GM21423 (cell line): Measurements from ENCODE around the gene AGAP4.
"Not testable (repeated sequence)": the region's sequence is repeated elsewhere in the genome, so short reads cannot be mapped to it uniquely, and the experiment has no call there.

ENCODE experiments used
- ATAC-seq: cut with Tn5 transposase; IDR thresholded peaks from one replicate; pipeline ENCODE4 v1.9.1; 2021; ENCODE audit warnings: mild to moderate bottlenecking, moderate library complexity; ENCODE audit not compliant: unreplicated experiment

Gene AGAP4

DNA sequence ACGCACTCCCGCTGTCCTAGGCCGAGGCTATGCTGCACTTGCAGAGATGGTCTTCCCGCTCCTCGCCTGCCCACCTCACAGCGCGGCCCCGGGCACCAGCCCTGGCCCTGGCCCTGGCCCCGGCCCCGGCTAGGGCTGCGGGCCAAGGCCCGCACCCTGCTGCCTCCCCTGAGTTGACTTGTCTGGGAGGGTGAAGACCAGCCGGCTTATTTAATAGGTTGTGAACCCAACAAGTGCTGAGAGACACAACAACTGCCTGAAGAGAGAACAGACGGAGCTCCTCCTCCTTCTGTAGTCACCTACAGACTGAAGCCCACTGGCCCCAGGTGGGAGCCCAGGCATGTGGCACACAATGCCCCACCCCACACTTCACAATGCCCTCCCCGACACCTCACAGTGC is at the start of gene AGAP4:
Gene AGAP4, minus strand, starts transcription at position 101 of the 400 bp plus-strand sequence. CDS start 153 bp downstream, outside the sequence.
- not testable (repeated sequence) for ATAC-seq

DNA sequence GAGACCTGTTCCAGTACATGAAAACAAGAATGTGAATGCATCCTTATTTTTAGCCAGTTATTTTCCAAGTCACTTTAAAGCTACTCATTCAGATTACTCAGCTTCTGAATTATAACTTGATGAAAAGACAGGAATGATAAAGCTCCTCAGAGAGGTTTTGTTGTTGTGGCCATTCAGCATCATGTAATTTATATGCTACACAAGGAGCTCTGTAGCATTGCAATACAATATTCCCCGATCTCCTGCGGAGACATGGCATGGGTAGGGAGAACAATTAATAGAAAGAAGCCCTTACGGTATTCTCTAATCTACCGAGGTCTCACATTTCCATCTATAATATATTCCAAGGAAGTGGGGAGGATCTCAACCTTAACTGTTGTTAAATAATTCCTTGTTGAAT is 43.4 kb upstream of the AGAP4 start:
- not testable (repeated sequence) for ATAC-seq

DNA sequence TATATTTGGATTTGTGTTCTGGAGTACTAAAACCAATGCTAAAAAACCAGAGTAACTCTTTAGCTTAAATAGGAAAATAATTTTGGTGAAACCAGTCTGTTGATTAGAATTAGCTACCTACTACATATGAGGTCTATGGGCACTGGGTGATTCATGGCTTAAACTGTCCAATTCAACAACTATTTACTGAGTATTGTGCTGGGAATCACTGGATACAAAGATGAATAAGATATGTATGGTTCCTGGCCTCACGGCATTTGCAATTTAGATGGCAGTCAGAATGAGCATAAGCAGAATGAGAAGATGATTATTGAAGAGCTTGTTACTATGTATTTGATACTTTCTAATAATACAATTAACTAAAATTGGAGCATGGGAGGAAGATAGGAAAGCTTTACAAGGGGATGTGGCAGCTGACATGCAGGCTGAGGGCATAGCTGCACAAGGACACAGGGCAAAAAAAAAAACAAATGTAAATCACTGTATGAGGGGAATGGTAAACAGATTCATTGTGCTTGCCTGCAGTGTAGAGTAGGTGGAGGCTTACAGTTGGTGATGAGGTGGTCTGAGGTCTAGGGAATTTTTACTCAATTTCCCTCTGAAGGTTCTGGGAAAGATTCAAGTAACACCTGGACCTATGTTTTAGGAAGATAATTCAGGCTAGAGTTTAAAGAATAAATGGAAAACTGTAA is 42.4 kb upstream of the AGAP4 start:
- ATAC-seq, result not testable (repeated sequence)

GRCh38 chr10:45882880-45883279 is 35.6 kb upstream of the AGAP4 start:
- not testable (repeated sequence) for ATAC-seq

- not testable (repeated sequence) for ATAC-seq
Observed at GRCh38 chr10:45865404-45865803, 18.1 kb upstream of the AGAP4 start.

- not testable (repeated sequence) for ATAC-seq
Observed at GRCh38 chr10:45864264-45864663, 17.0 kb upstream of the AGAP4 start.

DNA sequence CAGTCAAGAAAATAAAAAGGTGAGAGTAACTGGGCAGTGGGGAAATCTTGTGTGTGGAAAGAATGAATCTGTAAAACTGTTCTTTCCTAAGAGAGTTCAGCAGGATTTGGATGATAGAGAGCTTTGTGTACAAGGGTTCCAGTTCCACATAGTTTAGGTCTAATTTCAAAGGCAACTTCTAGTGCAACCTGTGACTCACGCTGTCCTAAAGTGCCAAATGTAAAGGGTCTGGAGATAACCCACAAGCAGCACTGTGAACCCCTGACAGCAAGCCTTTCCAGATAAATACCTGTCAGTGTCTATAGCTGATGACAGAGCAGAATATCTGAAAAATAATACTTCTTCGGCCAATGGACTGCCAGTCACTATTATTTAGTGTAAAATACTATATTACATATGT is 16.3 kb upstream of the AGAP4 start:
- ATAC-seq, result not testable (repeated sequence)

GRCh38 chr10:45857931-45858330 is 10.6 kb upstream of the AGAP4 start:
- ATAC-seq, result not testable (repeated sequence)

- not testable (repeated sequence) for ATAC-seq
Observed at GRCh38 chr10:45848467-45848866, 1.2 kb upstream of the AGAP4 start.

DNA sequence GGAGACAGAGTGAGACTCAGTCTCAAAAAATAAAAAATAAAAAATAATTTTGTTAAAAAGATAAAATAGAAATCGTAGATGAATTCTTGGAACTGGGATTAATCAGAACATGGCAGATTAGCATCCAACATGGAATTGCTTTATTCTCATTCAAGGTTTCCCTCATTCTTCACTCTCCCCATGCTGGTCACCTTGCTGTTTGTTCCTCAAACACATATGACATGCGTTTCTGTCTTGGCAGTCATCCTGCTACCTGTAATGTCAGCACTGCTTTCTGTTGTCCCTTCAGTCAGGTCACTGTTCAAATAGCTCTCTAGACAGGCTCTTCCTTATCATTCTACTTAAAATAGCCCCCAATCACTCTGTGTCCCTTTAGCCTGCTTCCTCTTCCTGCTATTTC is 24.4 kb downstream of the AGAP4 start:
- ATAC-seq, result not testable (repeated sequence)

GRCh38 chr10:45820107-45820830 is 27.0 kb downstream of the AGAP4 start:
- not testable (repeated sequence) for ATAC-seq

GRCh38 chr10:45819552-45819951 is 27.7 kb downstream of the AGAP4 start:
- ATAC-seq, result no peak

DNA sequence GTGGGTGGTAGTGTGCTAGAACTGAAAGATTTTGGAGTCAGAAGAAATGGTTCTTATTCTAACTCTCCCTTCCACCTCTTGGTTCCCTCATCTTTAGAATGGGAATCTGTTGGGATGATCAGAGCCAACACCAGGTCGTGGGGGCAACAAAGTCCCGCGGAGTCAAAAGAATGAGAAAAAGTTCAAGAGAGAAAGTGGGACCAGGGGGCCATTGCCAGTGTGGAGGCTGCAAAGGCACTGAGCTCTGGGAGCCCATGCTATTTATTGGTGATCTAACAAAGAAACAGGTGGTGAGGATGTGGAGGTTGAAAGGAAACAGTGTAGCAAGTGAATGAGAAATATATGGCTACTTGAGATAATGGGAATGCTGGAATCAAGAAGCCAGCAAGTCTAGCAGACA is 29.4 kb downstream of the AGAP4 start:
- ATAC-seq, result no peak

DNA sequence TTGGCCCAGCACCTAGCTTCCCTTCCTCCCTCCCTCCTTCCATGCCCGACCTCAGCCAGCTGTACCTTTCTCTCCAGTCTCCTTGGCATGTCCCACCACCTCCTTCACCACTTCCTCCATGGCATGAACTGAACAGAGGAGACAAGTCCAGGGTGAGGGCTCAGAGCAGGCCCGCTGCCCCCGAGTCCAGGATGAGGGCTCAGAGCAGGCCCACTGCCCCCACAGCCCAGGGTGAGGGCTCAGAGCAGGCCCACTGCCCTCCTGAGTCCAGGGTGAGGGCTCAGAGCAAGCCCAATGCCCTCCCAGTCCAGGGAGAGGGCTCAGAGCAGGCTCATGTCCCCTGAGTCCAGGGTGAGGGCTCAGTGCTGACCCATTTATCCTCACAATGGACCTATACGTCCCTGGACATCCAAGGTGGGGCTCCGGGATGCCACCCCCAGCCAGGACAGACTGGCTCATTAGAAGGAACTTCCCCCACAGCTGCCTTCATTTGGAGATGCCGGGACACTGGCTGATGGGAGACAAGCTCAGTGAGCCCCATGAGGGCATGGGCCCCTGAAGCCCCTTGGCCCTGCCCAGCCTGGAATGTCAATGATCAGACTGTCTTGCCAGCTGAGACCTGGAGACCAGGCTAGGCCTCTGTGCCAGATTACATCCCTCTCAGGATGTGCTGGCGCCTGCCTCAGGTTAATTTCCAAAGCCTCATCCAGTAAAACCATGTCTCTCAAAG is 30.0 kb downstream of the AGAP4 start:
- ATAC-seq, result no peak

DNA sequence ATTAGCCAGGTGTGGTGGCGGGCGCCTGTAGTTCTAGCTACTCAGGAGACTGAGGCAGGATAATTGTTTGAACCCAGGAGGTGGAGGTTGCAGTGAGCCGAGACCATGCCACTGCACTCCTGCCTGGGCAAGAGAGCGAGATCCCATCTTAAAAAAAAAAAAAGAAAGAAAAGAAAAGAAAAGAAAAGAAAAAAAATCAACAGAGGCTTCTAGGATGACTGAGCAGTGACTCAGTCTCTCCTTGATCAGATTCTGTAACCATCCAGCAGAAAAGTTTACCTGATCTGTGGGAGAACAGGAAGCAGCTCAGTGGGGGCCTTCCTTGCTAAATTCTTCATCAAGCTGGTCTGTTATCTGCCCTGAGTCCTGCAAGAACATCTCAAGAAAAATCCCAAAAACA is 33.2 kb downstream of the AGAP4 start:
- not testable (repeated sequence) for ATAC-seq

DNA sequence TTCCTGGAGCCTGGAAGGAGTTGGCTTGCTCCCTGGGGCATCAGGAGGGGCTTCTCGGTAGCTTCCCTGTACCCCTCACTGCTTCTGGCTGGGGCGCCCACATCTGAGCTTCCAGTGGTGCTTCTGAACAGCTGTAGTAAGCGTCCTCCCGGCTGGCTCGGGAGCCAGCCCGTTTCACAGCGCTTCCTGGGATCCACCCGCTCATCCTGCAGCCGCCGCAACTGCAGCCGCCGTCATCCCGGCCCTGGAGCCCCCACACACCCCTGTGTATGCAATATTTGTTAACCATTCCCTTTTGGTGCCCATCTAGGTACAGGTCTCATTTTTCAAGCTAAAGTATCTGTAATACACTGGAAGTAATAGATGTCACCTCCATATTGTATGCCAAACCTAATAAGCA is 34.3 kb downstream of the AGAP4 start:
- not testable (repeated sequence) for ATAC-seq

GRCh38 chr10:45811075-45811474 is 36.2 kb downstream of the AGAP4 start:
- ATAC-seq, result no peak

GRCh38 chr10:45809837-45810236 is 37.5 kb downstream of the AGAP4 start:
- no peak for ATAC-seq

DNA sequence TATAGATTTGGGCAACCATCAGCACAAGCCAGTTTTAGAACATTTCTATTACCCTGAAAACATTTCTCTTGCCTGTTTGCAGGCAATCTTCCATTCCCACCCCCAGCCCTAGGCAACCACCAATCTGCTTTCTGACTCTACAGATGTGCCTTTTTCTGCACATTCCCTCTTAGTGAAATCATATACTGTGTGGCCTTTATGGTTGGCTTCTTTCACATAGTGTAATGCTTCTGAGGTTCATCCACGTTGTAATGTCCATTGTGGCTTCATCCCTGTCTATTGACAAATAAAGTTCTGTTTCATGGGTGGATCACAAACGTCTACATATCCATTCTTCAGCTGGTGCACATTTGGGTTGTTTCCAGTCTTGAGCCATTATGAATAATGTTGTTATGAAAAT is 42.3 kb downstream of the AGAP4 start:
- not testable (repeated sequence) for ATAC-seq

DNA sequence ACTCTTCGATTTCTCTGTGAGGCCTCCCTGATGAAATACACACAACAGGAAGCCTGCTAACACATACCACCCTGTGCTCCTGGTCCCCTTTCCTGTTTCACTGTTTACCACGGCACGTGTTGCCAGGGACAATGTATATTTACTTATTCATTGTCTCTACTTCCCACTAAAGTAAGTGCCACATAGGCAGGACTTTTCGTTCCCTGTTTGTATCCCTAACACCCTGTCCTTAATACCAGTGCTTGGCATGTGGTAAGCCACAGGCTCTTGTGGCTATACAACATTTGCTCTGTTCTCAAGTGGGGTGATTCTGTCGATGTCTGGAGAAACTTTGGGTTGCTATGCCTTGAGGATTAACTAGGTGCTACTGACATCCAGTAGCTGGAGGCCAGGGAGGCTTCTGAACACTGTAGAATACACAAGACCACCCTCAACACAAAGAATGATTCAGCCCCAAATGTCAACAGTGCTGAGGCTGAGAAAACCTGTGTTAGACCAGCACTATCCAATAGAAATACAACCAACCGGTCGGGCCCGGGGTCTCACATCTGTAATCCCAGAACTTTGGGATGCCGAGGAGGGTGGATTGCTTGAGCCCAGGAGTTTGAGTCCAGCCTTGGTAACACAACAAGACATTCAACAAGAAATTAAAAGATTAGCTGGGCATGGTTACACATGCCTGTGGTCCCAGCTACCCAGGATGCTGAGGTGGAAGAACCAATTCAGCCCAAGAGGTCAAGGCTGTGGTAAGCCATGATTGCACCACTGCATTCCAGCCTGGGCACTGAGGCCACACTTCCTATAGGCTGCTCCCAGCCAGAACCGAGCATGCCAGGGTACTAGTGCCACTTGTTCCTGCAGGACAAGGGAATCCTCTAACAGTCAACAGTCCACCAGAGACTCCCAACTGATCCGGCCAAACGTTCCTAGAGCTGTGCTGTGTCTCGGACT is 44.0 kb downstream of the AGAP4 start:
- ATAC-seq, result not testable (repeated sequence)
